Smooth muscle cell of trachea (primary cell): ENCODE data around the gene PCDH15. TPM values are rescaled to one million over a fixed set of nuclear protein-coding genes. Genes with fewer than 3 reads are reported as not detected.

Source experiments
- total RNA-seq: library from RNA; depleted of rRNA; stranded (reverse); fragments of >200 nt; gene quantifications from 2 replicates; pipeline ENCODE4 v1.2.1, GENCODE V29; 2014

The PCDH15 gene
- under 0.01 and 0.44 TPM in 2 replicates for total RNA-seq

DNA sequence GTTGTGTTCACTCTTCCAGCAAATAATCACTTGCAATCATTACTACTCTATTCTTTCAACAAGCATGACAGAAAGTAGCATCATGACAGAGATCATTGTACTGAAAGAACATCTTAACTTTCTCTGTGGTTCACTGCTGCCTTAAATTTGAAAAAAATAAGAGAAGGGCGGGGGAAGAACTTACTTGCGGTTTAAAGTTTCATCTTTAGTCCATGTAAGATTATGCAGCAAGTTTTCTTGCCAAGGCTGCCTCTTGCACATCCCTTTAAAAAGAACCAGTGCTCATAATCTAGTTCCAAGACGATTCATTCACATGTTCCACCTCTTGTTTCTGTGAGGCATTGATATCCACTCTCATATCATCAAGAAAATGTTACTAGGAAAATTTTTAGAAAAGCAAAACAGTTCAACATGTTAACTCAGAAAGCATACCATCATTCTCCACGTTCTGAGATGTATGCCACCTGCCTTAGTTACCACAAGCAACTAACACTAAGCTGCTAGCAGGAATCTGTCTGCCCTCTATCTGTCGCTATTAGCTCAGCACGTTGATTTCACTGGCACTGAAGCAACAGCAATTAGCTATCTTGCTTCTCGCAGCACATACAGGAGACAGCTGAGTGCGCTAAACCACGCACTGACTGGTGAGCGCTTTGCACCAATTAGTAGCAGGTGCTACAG is at the start of gene PCDH15:
TSS of gene PCDH15 (minus strand) at position 491 of the 681 bp plus-strand sequence. CDS start 136,969 bp downstream, outside the sequence.

